BLaER1 treated with 17β-estradiol and CSF1 and Interleukin-3, amounts not matched to agents 10 nM and 100 nM (cell line): ENCODE data around the gene NFAM1.

Experiments
- H3K27ac ChIP-seq, 11 experiments: shearing (Covaris generic); formaldehyde crosslinking; 2 replicates each; pipeline ENCODE4 v1.8.1; 2022
- H3K27me3 ChIP-seq, 11 experiments: shearing (Covaris generic); formaldehyde crosslinking; 2 replicates each; pipeline ENCODE4 v1.8.1; 2022
- H3K36me3 ChIP-seq, 11 experiments: shearing (Covaris generic); formaldehyde crosslinking; 2 replicates each; pipeline ENCODE4 v1.8.1; 2022
- H3K4me1 ChIP-seq, 10 experiments: shearing (Covaris generic); formaldehyde crosslinking; 2 replicates each; pipeline ENCODE4 v1.8.1; 2022
- H3K4me2 ChIP-seq, 11 experiments: shearing (Covaris generic); formaldehyde crosslinking; 2 replicates each; pipeline ENCODE4 v1.8.1; 2022
- H3K4me3 ChIP-seq, 10 experiments: shearing (Covaris generic); formaldehyde crosslinking; 2 replicates each; pipeline ENCODE4 v1.8.1; 2022
- H3K9ac ChIP-seq, 11 experiments: shearing (Covaris generic); formaldehyde crosslinking; 2 replicates each; pipeline ENCODE4 v1.8.1; 2022
- H3K9me3 ChIP-seq, 11 experiments: shearing (Covaris generic); formaldehyde crosslinking; replicated peaks in 1 of 11; 2 replicates each; pipeline ENCODE4 v1.8.1; 2022
- H4K20me1 ChIP-seq, 11 experiments: shearing (Covaris generic); formaldehyde crosslinking; 2 replicates each; pipeline ENCODE4 v1.8.1; 2022
- Cebpa-rat ChIP-seq, 11 experiments: shearing (Covaris generic); IDR thresholded peaks; 2 replicates each; pipeline ENCODE4 v1.8.1; 2022

Gene NFAM1

GRCh38 chr22:42414565-42415303, 17.5 kb downstream of the NFAM1 start:
- Histone ChIP-seq H3K9me3 (no peaks in the 10 kb centered on the region), H3K27me3 (no peaks in the 10 kb centered on the region; a peak in 1 of 22 replicates), H3K4me2 (peak overlapping the region; percentile 85 to 98 (median 95)), H3K36me3 (peaks cover 0 to 21% (median 0%) of the 10 kb centered on the region in 11 experiments; a peak in 7 of 22 replicates), H3K4me1 (peaks cover 60 to 74% (median 67%) of the 10 kb centered on the region in 10 experiments), H3K4me3 (no peak overlapping the region), H3K9ac (peak overlapping the region in 6 of 11 experiments; percentile 2 to 59 (median 28); a peak in 9 of 22 replicates), H3K27ac (peak overlapping the region; percentile 33 to 91 (median 56); a peak in 16 of 22 replicates), H4K20me1 (peaks cover 0 to 4% (median 0%) of the 10 kb centered on the region in 11 experiments; a peak in 1 of 22 replicates)
- no peak for TF ChIP-seq Cebpa-rat (IDR thresholded peaks at IDR 0.05)

- Histone ChIP-seq H3K9ac (peak overlapping the region in 2 of 11 experiments; percentile 18 to 41; a peak in 5 of 22 replicates), H3K27ac (peak overlapping the region in 7 of 11 experiments; percentile 52 to 91 (median 77); a peak in 9 of 22 replicates), H3K4me1 (peaks cover 55 to 69% (median 61%) of the 10 kb centered on the region in 10 experiments), H3K36me3 (peaks cover 0 to 28% (median 0%) of the 10 kb centered on the region in 11 experiments; a peak in 8 of 22 replicates), H3K27me3 (peaks cover 0 to 7% (median 0%) of the 10 kb centered on the region in 11 experiments; a peak in 1 of 22 replicates), H4K20me1 (peaks cover 0 to 10% (median 0%) of the 10 kb centered on the region in 11 experiments; a peak in 2 of 22 replicates), H3K4me2 (peak overlapping the region in 4 of 11 experiments; percentile 56 to 98 (median 90); a peak in 8 of 22 replicates), H3K9me3 (no peaks in the 10 kb centered on the region), H3K4me3 (no peak overlapping the region)
- TF ChIP-seq Cebpa-rat (IDR thresholded peaks at IDR 0.05), result no peak
Measured at GRCh38 chr22:42414021-42414420, 18.2 kb downstream of the NFAM1 start.

DNA sequence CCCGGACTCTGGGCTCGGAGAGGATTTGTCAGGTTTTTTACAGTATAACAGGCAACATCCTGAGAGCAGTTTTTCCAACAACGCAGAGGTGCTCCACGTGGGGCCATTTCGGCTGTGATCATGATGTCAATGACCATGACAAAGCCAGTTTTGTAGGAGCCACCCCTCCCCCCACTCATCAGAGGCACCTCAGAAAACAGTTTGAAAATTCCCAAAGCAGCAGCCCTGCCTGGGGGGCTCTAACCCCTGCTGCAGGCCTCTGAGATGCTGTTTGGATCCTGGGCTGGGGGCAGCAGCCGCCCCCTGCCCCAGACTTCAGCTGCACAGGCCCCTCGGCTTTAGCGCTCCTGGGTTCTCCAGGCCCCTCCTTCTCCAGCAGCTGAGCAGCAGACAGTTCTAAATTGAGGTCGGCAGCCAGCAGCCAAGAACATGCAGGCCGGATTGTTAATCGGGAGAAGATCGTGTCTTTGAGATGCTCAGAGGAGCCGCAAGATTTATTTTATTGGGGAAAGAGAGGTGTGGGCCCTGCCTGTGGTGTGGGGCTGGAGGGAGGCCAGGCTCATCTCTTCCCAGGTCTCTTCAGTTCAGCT, 19.4 kb downstream of the NFAM1 start:
- Histone ChIP-seq H3K27me3 (0 out of 22 replicates have a peak, but pooled peaks cover 0 to 9% (median 0%) of the 10 kb centered on the region in 11 experiments), H3K4me1 (peaks cover 47 to 67% (median 54%) of the 10 kb centered on the region in 10 experiments), H3K4me2 (peak overlapping the region in 9 of 11 experiments; percentile 6 to 32 (median 18); a peak in 9 of 22 replicates)

GRCh38 chr22:42410708-42411107, 21.5 kb downstream of the NFAM1 start:
- H3K36me3 ChIP-seq, result peaks cover 0 to 46% (median 0%) of the 10 kb centered on the region in 11 experiments; a peak in 8 of 22 replicates
- TF ChIP-seq Cebpa-rat (IDR thresholded peaks at IDR 0.05), result no peak
- no peak overlapping the region for H3K4me3 ChIP-seq
- peaks cover 0 to 23% (median 0%) of the 10 kb centered on the region in 11 experiments; a peak in 7 of 22 replicates for H3K27me3 ChIP-seq
- H3K9ac ChIP-seq, result no peak overlapping the region
- H3K27ac ChIP-seq, result no peak overlapping the region
- H3K9me3 ChIP-seq, result no peaks in the 10 kb centered on the region
- peaks cover 41 to 61% (median 48%) of the 10 kb centered on the region in 10 experiments for H3K4me1 ChIP-seq
- H4K20me1 ChIP-seq, result peaks cover 0 to 27% (median 0%) of the 10 kb centered on the region in 11 experiments; a peak in 4 of 22 replicates
- H3K4me2 ChIP-seq, result no peak overlapping the region

More for the DNA sequence above, 19.4 kb downstream of the NFAM1 start:
- no peak for TF ChIP-seq Cebpa-rat (IDR thresholded peaks at IDR 0.05)
- no peaks in the 10 kb centered on the region for H3K9me3 ChIP-seq
- H3K36me3 ChIP-seq, result peaks cover 0 to 40% (median 0%) of the 10 kb centered on the region in 11 experiments; a peak in 8 of 22 replicates
- H3K27ac ChIP-seq, result peak overlapping the region in 6 of 11 experiments; percentile 11 to 49 (median 29); a peak in 9 of 22 replicates
- H3K9ac ChIP-seq, result peak overlapping the region in 6 of 11 experiments; percentile 2 to 36 (median 12); a peak in 2 of 22 replicates
- no peak overlapping the region for H3K4me3 ChIP-seq
- H4K20me1 ChIP-seq, result peaks cover 0 to 19% (median 0%) of the 10 kb centered on the region in 11 experiments; a peak in 3 of 22 replicates

- peaks cover 0 to 43% (median 0%) of the 10 kb centered on the region in 11 experiments; a peak in 4 of 22 replicates for H4K20me1 ChIP-seq
- H3K27ac ChIP-seq, result no peak overlapping the region
- TF ChIP-seq Cebpa-rat (IDR thresholded peaks at IDR 0.05), result no peak
- peaks cover 0 to 40% (median 0%) of the 10 kb centered on the region in 11 experiments; a peak in 7 of 22 replicates for H3K27me3 ChIP-seq
- H3K9ac ChIP-seq, result 0 out of 22 replicates have a peak overlapping the region, but pooled peaks of 2 of the 11 experiments have one; percentile 4 to 29
- peaks cover 31 to 63% (median 50%) of the 10 kb centered on the region in 10 experiments for H3K4me1 ChIP-seq
- peaks cover 0 to 48% (median 0%) of the 10 kb centered on the region in 11 experiments; a peak in 8 of 22 replicates for H3K36me3 ChIP-seq
- peak overlapping the region in 5 of 11 experiments; percentile 2 to 41 (median 15); a peak in 5 of 22 replicates for H3K4me2 ChIP-seq
- no peaks in the 10 kb centered on the region for H3K9me3 ChIP-seq
- H3K4me3 ChIP-seq, result no peak overlapping the region
Measured at GRCh38 chr22:42408810-42409529, 23.2 kb downstream of the NFAM1 start.

DNA sequence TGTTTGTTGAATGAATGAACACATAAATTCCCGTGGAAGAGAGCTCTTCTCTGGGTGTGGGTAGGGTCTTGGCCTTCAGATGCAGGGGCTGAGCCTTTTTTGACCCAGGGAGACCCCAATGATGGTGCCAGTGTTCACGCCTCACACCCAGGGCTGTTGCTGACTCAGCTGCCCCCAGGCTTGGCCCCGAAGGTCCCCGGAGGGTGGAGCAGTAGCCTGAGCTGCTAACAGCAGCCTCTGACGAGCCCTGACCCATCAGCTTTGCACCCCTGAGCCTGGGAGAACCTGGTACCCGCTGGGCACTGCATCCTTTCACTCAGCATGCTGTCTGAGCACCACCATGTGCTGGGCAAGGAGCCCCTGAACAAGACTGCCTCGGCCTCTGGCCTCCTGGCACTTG, 23.9 kb downstream of the NFAM1 start:
- peak overlapping the region in 6 of 11 experiments; percentile 2 to 41 (median 15); a peak in 7 of 22 replicates for H3K4me2 ChIP-seq
- TF ChIP-seq Cebpa-rat (IDR thresholded peaks at IDR 0.05), result no peak
- peaks cover 0 to 48% (median 0%) of the 10 kb centered on the region in 11 experiments; a peak in 4 of 22 replicates for H4K20me1 ChIP-seq
- peaks cover 0 to 54% (median 0%) of the 10 kb centered on the region in 11 experiments; a peak in 8 of 22 replicates for H3K36me3 ChIP-seq
- no peaks in the 10 kb centered on the region for H3K9me3 ChIP-seq
- no peak overlapping the region for H3K27ac ChIP-seq
- H3K9ac ChIP-seq, result no peak overlapping the region; a peak in 1 of 22 replicates
- H3K4me3 ChIP-seq, result no peak overlapping the region
- peaks cover 0 to 47% (median 0%) of the 10 kb centered on the region in 11 experiments; a peak in 7 of 22 replicates for H3K27me3 ChIP-seq
- H3K4me1 ChIP-seq, result peaks cover 24 to 68% (median 50%) of the 10 kb centered on the region in 10 experiments

DNA sequence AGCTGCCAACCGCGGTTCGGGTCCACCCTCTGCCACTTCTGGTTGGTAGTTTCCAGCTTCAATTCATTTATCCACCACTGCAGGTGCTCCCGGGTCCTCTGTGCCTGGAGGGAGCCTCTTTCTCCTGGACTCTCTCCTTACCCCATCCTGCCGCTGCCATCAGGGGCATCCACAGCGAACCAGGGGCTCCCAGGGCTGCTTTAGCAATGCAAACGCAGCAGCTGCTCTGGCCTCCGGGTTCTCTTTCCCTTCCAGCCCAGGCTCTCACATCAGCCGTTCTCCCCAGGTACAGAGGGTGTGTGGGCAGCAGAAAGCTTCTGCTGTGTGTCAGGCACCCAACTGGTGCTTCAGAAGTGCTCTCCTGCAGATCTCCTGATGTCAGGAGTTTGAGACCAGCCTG, 27.9 kb downstream of the NFAM1 start:
- H3K4me2 ChIP-seq, result peak overlapping the region in 8 of 11 experiments; percentile 24 to 89 (median 54); a peak in 15 of 22 replicates

More for the DNA sequence above, 27.9 kb downstream of the NFAM1 start:
- no peaks in the 10 kb centered on the region for H3K9me3 ChIP-seq
- no peak for TF ChIP-seq Cebpa-rat (IDR thresholded peaks at IDR 0.05)
- peaks cover 0 to 55% (median 0%) of the 10 kb centered on the region in 11 experiments; a peak in 4 of 22 replicates for H4K20me1 ChIP-seq
- peaks cover 35 to 68% (median 59%) of the 10 kb centered on the region in 10 experiments for H3K4me1 ChIP-seq
- no peak overlapping the region for H3K9ac ChIP-seq
- H3K4me3 ChIP-seq, result no peak overlapping the region
- peaks cover 0 to 71% (median 0%) of the 10 kb centered on the region in 11 experiments; a peak in 7 of 22 replicates for H3K27me3 ChIP-seq
- H3K36me3 ChIP-seq, result peaks cover 0 to 30% (median 0%) of the 10 kb centered on the region in 11 experiments; a peak in 6 of 22 replicates
- H3K27ac ChIP-seq, result no peak overlapping the region
